Ureter (tissue), 1 donor: Measurements from ENCODE around the gene RNF43. TPM values are rescaled to one million over a fixed set of nuclear protein-coding genes. Genes with fewer than 3 reads are reported as not detected.
A peak's percentile ranks its signal among the peaks of the same experiment; 100 is the strongest.

Source experiments
- DNase-seq: peaks from one replicate; pipeline ENCODE4 v3.0.0-alpha.2; 2020; ENCODE audit warnings: low spot score
- total RNA-seq: library from RNA; stranded (reverse); gene quantifications from one replicate; pipeline ENCODE4 v1.2.4, GENCODE V29; 2023
- donor health status: DM: yes; HTN: yes; CAD: no.

Gene RNF43
- total RNA-seq = 19.1 TPM

DNA sequence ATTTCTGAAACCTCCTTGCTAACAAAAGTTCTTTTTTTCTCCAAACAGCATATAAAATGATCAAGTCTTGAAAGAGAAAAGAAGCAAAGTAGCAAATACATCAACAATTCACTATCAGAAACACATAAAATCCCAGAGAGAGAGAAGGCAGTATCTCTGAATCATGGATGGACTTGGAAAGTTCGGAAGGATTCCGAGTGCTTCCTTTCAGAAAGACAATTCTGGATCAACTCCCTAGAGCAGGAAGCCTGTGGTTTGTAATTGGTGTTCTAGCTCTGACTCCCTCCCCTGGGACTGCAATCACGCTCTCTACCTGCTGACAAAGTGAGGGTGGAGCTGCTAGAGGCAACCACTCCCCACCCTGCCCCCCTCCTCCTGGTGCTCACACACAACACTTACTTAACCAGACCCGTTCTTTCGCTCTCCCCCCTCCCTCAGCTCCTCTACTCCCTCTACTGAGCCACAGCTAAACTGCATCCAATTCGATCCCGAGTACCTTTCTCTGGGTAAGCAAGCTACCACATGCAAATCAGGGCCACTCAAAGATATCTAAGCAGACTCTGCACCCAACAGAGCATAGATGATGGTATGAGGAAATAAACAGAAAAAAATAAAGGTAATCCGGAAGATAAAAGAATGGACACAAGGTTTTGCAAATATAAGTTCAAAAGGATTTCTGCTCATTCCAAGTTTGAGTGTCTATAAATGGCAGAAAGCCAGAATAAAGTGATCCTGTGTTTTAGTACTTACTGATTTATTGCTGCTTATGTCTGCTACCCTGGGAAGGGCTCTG lies at the start of gene RNF43:
Gene RNF43 (minus strand): TSS at position 235 of the 793 bp plus-strand sequence. CDS start 1,957 bp downstream, outside the sequence.
- DNase-seq = peak; percentile 97

DNA sequence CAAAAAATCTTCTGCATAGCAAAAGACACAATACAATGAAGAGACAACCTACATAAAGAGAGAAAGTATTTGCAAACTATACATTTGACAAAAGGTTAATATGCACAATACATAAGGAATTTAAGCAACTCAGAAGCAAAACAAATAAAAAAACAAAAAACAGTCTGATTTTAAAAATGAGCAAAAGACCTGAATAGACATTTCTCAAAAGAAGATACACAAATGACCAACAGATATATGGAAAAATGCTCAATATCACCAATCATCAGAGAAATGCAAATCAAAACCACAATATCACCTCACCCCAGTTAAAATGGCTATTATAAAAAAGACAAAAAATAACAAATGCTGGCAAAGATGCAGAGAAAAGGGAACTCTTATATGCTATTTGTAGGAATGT lies 38.2 kb upstream of the RNF43 start:
- no peak for DNase-seq

DNA sequence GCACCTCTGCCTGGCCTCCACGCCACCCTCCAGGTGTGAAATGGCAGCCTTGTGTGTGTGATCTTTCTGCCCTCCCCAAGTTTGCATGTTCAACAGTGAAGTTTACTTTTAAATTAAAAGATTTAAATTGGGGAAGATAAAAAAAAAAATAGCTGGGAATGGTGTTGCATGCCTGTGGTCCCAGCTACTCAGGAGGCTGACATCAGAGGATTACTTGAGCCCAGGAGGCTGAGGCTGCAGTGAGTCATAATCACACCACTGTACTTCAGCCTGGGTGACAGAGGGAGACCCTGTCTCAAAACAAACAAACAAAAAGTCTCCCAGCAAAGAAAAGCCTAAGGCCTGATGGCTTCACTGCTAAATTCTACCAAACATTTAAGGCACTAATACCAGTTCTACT lies 35.4 kb upstream of the RNF43 start:
- no peak for DNase-seq

- peak; percentile 66 for DNase-seq
Measured at GRCh38 chr17:58447039-58447975, 30.0 kb upstream of the RNF43 start.

DNA sequence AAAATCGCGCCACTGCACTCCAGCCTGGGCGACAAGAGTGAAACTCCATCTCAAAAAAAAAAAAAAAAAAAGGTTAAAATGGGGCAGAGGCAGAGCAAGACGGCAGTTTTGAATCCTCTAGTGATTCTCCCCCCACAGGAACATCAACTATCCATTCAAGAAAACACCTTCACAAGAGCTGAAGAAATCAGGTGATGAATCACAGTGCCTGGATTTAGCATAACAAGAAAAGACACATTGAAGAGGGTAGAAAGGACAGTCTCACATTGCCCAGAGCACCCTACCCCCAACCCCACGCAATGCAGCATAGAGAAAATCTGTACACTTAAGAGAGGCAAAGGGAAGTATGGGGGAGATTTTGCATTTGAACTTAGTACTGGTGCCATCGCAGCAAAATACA lies 28.8 kb upstream of the RNF43 start:
- no peak for DNase-seq

GRCh38 chr17:58436805-58437239 lies 19.5 kb upstream of the RNF43 start:
- no peak for DNase-seq

- DNase-seq = no peak
Measured at GRCh38 chr17:58436245-58436644, 18.9 kb upstream of the RNF43 start.

- no peak for DNase-seq
Measured at GRCh38 chr17:58432806-58433573, 15.7 kb upstream of the RNF43 start.

DNA sequence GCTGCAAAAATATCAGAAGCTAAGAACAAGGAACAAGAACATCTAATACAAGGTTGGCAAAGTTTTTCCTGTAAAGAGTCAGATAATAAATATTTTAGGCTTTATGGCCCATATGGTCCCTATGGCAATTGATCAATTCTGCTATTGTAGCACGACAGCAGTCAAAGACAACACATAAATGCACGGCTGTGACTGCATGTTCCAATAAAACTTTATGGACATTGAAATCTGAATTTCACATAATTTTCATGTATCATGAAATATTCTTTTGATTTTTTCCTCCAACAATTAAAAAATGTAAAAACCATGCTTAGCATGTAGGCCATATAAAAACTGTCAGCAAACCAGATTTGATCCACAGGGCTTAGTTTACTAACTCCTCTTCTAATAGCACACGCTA lies 10.5 kb upstream of the RNF43 start:
- no peak for DNase-seq

DNA sequence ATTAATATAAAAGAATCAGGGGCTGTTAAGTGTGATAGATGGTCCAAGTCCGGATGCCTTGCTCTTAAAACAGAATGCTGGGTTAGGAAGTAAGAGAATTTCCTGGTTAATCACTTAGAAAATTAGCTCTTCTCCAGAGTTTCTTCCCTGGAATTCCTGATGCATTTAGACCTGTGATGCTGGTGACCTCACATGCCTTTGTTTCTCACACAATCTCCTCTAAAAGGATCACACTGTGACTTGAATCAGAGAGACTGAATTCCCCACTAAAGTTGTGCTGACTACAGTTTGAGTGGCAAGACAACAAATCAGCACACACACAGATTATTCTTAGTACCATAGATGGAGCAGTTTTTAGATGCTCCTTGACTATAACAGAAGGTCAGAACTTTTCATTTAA lies 4.4 kb upstream of the RNF43 start:
- DNase-seq = no peak

DNA sequence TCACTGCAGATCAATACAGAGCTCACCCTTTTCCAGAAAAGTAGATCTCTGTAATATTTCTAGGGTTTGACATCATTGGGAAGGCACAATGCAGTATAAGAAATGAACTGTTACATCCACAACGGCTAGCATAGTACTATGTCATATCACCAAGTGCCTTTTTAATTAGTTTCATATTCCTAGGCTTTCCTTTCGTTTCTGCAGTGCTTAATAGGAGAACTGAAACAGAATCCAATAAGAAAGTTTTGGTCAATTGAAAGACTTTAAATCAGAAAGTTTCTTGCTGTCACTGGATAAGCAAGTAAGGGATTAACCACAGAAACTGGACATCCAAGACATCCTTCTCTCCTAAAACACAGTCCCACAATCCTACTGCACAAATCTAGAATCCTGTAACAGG lies 3.5 kb upstream of the RNF43 start:
- DNase-seq = no peak

- no peak for DNase-seq
Measured at GRCh38 chr17:58416937-58417299, 416 bp downstream of the RNF43 start.

- no peak for DNase-seq
Measured at GRCh38 chr17:58416396-58416795, 938 bp downstream of the RNF43 start.

- DNase-seq = no peak
Measured at GRCh38 chr17:58415371-58416055, 1.8 kb downstream of the RNF43 start.

- DNase-seq = no peak
Measured at GRCh38 chr17:58414596-58414997, 2.7 kb downstream of the RNF43 start.

DNA sequence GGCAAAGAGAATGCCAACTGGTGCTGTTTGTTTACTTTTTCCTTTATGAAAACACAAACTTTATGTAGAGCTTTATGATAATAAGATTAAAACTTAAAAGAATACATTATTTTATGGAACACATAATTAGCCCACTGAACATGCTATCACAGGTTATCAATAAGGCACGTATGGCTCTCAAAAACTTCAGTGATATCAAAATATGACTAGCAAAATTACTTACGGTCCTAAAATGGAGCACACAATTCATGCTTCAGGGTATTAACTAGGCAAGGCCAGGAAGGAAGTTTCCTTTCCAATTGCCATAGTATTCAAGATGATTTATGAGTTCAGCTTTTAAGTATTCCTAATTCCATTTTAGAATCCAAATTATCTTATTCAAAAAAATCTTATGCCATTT lies 3.6 kb downstream of the RNF43 start:
- no peak for DNase-seq

- no peak for DNase-seq
Measured at GRCh38 chr17:58412961-58413586, 4.3 kb downstream of the RNF43 start.

DNA sequence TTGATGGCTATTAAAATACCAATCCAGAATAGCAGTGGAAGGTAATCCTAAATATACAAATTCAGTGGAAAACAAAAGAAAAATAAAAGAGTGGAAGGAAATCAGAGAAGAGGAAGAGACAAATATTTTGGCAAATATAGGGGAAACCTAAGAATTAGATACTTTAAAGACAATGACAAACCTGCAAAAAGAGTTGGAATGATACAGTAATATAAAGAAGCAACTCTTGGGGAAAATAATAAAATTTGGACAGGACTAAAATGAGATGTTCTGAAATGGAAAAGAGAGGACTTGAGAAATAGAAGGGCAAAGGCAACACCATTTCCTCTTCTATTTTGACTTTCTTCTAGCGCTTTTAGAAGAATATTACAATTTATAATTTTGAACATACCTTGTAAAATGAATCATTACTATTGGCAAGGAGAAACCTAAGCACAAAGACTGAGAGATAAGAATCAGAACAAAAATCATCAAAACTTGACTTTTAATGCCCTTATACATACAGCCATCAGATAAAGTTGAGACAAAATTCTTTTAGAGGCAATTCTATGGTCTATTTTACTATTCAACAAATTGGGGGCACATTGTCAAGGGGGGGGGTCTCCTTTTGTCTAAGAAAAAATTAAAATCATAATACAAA lies 5.2 kb downstream of the RNF43 start:
- DNase-seq = no peak

DNA sequence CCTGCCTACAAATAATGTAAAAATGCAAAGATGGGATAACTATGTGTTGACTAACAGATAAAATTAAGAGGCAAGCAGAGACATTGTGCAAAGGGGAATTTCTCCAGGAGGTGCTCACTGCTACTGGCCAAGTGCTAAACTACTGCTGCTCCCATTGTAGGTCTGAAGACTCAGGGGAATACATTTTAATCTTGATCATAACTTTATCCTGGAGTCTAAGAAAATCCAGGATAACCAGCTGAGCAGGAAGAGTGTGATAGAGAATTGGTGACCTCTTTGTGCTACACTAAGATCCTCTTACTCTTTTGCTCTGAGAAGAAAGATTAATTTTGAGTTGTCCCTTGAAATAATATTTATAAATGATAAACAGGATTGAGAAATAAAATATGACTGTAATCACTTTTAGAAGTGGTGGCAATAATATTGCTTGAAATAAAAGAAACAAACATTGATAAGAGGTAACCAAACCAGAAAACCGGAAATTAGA lies 5.9 kb downstream of the RNF43 start:
- DNase-seq = no peak

- no peak for DNase-seq
Measured at GRCh38 chr17:58410714-58411407, 6.5 kb downstream of the RNF43 start.
